Stimulated activated CD4-positive, alpha-beta T cell treated with anti-CD3 and anti-CD28 coated beads, Interleukin-2, amount 100 ng/mL, for 4 hours (primary cell): Measurements from ENCODE around the gene PIP5KL1.

Experiments
- DNase-seq: peaks from one replicate; pipeline ENCODE4 v3.0.0-alpha.2; 2020; ENCODE audit warnings: low read depth

PIP5KL1 gene

GRCh38 chr9:127931092-127931881 is 710 bp upstream of the PIP5KL1 start:
- DNase-seq = no peak

DNA sequence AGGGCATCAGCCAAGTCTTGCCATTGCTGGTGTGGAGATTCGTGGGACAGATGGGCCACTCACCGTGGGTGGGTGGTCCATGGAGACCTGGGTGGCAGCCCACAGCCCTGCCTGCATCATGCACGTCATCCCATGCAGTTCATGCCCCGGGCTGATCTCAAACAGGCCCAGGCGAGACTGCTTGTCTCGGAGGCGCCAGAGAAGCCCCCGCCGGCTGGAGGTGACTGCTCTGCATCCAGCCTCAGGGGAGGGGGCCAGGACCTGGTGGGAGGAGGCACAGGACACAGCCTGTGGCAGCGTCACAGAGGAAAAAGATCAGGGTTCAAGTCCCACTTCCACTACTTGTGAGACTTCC is 975 bp downstream of the PIP5KL1 start:
- DNase-seq = no peak

GRCh38 chr9:127928676-127929624 is 1.6 kb downstream of the PIP5KL1 start:
- no peak for DNase-seq

DNA sequence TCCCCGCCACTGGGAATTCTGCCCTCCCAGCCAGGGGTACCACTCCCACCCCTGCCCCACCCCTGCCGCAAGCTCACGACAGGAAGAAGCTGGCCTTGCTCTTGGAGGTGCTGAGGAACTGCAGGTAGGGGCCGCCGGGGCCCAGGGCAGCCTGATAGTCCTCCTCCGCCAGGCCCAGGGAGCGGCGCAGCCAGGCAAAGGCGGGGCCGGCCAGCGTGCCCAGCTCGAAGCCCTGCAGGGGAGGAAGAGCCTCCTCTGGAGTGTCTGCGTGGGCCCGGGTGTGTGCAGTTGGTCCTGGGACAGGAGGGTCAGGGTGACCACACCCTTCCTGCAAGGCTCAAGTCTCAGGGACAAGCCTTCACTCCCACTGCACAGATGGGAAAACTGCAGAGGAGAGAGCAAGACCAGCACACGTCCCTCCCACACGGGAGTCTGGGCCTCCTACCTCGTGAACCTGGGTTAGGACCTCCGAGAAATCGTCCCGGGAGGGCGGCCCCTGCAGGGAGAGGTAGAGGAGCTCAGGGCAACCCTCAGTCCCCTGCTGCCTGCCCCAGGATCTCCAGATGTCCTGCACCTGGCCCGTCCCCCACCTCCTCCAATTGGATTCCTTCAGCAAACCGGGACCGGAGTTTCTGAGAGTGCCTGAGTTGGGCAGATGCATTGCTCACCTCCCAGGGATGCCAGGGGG is 2.4 kb downstream of the PIP5KL1 start:
- DNase-seq = no peak

DNA sequence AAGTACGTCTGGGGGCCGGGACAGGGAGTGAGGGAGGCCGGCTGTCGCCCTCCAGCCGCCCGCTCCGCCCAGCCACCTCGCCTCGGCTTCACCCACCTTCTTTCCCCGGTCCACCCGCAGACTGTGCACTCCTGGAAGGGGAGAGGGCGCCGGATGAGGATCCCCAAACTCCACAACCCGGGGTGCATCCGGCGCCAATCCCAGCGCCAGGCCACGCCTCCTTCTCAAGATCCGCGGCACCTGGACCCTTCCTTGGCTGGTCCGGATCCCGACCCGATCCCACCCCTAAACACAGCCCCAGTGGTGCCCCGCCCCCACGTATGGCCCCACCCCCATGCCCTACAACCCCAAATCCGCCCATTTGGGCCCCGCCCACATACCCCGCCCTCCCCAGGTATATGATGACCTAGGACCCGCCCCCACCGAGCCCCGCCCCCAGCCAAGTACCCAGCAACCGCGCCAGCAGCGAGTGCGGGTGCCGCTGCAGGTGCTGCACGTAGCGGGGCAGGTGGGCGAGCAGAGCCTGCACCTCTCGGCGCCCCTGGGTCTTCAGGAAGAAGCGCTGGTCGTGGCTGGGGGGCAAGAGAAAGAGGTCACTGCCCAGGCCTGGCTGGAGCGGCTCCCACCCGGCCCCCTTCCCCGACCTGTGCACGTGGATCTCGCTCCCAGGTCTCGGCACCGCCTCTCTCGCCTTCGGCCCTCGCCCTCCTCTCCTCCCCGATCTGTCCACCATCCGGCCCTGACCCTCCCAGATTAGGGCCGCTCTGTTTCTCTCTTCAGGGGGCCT is 3.2 kb downstream of the PIP5KL1 start:
- peak; percentile 76 for DNase-seq

GRCh38 chr9:127926906-127927200 is 3.7 kb downstream of the PIP5KL1 start:
- DNase-seq = no peak

DNA sequence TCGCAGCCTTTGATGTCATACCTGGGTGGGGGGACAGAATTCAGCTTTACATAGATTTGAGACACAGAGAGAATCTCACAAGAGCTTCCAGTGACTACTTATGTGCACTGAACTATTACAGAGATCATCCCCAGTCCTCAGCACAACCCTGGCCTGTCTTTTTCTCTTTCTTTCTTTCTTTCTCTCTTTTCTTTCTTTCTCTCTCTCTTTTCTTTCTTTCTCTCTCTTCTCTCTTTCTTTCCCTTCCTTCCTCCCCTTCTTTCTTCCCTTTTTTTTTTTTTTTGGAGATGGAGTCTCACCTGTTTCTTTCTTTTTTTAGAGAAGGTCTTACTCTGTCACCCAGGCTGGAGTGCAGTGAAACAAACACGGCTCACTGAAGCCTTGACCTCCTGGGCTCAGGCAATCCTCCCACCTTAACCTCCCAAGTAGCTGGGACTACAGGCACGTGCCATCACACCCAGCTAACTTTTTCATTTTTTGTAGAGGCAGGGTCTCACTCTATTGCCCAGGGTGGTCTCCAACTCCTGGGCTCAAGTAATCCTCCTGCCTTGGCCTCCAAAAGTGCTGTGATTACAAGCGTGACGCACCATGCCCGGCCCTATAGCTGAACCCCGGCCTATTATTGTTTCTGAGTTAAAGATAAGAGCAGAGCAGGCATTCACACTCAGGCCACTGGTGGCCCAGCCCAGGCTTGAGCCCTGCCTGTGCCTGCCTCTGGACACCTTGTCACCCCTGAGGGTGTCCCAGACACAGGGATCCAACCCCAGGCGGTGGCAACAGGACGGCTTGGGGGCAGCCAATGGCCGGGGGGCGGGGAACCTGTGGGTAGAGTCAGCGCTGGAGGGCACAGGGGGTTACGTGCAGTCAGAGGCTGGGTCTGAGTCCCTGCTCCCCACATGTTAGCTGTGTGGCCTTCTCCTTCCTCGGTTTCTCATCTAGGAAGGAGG is 4.3 kb downstream of the PIP5KL1 start:
- no peak for DNase-seq

GRCh38 chr9:127924736-127925444 is 5.7 kb downstream of the PIP5KL1 start:
- DNase-seq = no peak

- DNase-seq = no peak
Measured at GRCh38 chr9:127923771-127924170, 6.8 kb downstream of the PIP5KL1 start.

- no peak for DNase-seq
Measured at GRCh38 chr9:127923046-127923445, 7.5 kb downstream of the PIP5KL1 start.

- DNase-seq = peak; percentile 55
Measured at GRCh38 chr9:127921557-127922120, 8.9 kb downstream of the PIP5KL1 start.

- DNase-seq = no peak
Measured at GRCh38 chr9:127920794-127921193, 9.8 kb downstream of the PIP5KL1 start.

DNA sequence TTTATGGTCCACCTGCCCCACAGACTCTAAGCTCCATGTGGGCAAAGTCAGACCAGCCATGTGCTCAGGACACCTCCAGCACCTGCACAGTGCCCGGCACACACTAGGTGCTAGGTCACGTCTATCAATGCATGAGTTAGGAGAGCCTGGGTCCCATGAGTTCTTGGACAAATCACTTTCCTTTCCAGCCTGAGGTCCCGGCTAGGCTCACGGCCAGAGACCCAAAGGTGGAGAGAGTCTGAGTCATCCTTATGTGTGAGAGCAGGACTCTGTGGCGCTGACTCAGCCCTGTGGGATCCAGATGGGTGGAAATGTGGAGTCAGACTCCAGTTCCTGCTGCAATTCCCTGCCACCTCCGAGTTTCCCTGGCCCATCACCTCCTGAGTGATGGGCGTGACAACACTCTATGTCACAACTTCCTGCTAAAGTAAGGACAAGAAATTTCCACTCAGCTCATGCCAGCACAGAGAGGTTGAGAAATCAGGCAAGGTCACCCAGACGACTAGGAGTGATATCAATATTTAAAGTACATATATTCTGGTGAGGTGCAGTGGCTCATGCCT is 11.2 kb downstream of the PIP5KL1 start:
- DNase-seq = no peak

GRCh38 chr9:127918183-127919107 is 12.1 kb downstream of the PIP5KL1 start:
- DNase-seq = no peak

- DNase-seq = no peak
Measured at GRCh38 chr9:127917603-127918002, 13.0 kb downstream of the PIP5KL1 start.

DNA sequence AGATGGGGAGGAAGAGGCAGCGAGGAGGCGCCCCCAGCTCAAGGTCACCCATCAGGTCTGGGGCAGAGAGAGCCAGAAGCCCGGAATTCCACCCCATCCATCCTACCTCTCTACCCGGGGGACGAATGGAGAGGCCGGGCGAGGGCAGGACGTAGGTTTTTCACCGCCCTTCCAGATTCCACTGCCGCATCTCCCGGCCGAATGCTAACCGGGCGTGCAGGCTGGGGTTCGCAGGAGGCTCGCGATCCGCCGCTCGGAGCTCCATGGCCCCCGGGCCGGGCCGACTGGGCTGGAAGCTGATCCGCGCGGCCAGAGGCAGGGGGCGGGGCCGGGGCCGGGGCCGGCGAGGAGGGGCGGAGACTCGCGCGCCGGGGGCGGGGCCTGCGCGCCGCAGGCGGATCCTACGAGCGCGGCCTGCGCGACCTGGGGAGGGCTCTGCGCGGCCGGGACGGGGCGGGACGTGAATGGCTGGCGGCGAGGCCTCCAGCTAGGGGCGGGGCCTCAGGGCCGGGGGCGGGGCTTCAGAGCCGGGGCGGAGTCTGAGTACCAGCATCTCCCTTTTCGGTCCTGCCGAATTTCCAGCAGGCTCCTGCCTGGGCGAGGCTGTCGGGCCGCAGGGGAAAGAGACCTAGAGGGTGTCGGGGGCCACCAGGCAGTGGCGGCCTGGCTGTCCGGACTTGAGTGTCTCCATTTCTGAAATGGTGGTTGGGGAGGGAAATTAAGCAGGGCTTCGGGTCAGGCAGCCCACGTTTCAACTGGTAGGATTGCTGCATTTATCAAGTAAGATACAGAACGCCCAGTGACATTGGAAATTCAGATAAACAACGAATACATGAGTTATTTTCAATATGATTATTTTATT is 13.6 kb downstream of the PIP5KL1 start, which contains the start of gene ST6GALNAC4:
Gene ST6GALNAC4 (minus strand): TSS at position 322 of the 862 bp plus-strand sequence. CDS start 622 bp downstream, outside the sequence.
- peak; percentile 94 for DNase-seq
